Activated naive CD8-positive, alpha-beta T cell treated with anti-CD3 and anti-CD28 coated beads, Interleukin-2, amount 50 U/mL, for 24 hours (primary cell): ENCODE results near the gene RASD2.
A peak's percentile ranks its signal among the peaks of the same experiment; 100 is the strongest.

ENCODE experiments used
- ATAC-seq: fragments of 150-1000 bp; cut with Tn5 transposase; one replicate; pipeline ENCODE4 v1.10.0; 2021
- DNase-seq: peaks from one replicate; pipeline ENCODE4 v3.0.0; 2021
- H3K27ac Mint-ChIP-seq: one replicate; pipeline ENCODE4 v1.8.0; 2021; ENCODE audit warnings: mild to moderate bottlenecking, mixed read lengths
- H3K27me3 Mint-ChIP-seq: one replicate; pipeline ENCODE4 v1.8.0; 2021; ENCODE audit warnings: mixed read lengths
- H3K36me3 Mint-ChIP-seq: one replicate; pipeline ENCODE4 v1.8.0; 2021; ENCODE audit warnings: low read depth, mixed read lengths
- H3K4me1 Mint-ChIP-seq: one replicate; pipeline ENCODE4 v1.8.0; 2021; ENCODE audit warnings: mixed read lengths
- H3K4me3 Mint-ChIP-seq: one replicate; pipeline ENCODE4 v1.8.0; 2021; ENCODE audit warnings: mild to moderate bottlenecking, moderate library complexity, mixed read lengths
- H3K9me3 Mint-ChIP-seq: one replicate; pipeline ENCODE4 v1.8.0; 2021; ENCODE audit warnings: mixed read lengths

The RASD2 gene

GRCh38 chr22:35601743-35602615 lies 61.3 kb downstream of the RASD2 start:
- peaks cover 8% of the 10 kb centered on the region for H3K27me3 Mint-ChIP-seq
- no peaks in the 10 kb centered on the region for H3K9me3 Mint-ChIP-seq
- no peaks in the 10 kb centered on the region for H3K36me3 Mint-ChIP-seq
- ATAC-seq (peak; percentile 27), DNase-seq (peak; percentile 15)
- peaks cover 19% of the 10 kb centered on the region for H3K4me1 Mint-ChIP-seq
- no peak overlapping the region for H3K4me3 Mint-ChIP-seq
- H3K27ac Mint-ChIP-seq, result no peak overlapping the region
